Esophagus squamous epithelium (tissue), 4 donors: ENCODE results near the gene ACAP3.

ENCODE experiments used
- CTCF ChIP-seq, 6 experiments: fragments of 450-650 bp in 4 of 6; fragments of 200-600 bp in 2 of 6; sonication (generic) in 2 of 6; IDR thresholded peaks; one replicate each; pipeline ENCODE4 v1.5.1; 2016 to 2019; ENCODE audit warnings: antibody characterized with exemption in 6 of 6, mild to moderate bottlenecking in 4 of 6, moderate library complexity in 4 of 6
- POLR2A ChIP-seq, 4 donors: fragments of 450-650 bp; IDR thresholded peaks; one replicate each; pipeline ENCODE4 v1.6.1; 2017; ENCODE audit warnings: antibody characterized with exemption in 4 of 4, mild to moderate bottlenecking in 4 of 4, moderate library complexity in 3 of 4

DNA sequence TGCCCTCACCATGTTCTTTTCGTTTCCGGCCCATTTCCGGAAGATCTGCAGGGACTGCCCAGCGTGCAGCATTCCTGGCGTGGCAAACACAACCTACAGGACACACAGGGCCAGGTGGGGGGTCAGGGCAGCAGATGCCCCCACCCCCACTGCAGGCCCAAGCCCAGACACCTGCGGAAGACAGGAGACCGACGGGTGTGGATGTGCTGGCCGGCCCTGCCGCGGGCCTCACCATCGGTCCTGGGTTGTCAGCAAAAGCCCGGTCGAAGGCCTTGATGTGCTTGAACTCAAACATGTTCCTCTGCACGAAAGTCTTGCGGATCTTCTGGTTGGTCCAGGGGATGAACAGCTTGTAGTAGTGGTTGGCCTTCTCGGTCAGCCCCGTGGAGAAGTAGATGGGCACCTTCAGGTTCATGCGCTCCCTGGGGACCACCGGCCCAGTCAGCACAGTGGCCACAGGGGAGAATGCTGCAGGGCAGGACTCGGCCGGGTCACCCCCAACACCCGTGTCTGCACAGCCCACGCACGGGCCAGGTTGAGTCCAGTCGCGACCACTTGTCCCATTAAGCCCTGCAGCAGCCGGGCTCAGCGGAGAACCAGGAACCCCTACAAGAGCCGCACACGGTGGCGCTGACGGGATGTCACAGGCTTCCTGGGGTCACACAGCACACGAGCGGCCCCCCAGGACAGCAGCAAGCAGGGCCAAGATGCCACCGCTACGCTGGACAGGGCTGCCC, 5.9 kb upstream of the ACAP3 start:
- TF ChIP-seq CTCF (IDR thresholded peaks at IDR 0.05) (no peak), POLR2A (IDR thresholded peaks at IDR 0.05) (no peak)
